Activated CD4-positive, alpha-beta T cell treated with anti-CD3 and anti-CD28 coated beads, Interleukin-2, amount 50 U/mL, for 4 hours (primary cell): Measurements from ENCODE around the gene HDAC3.

Source experiments
- DNase-seq, 2 experiments: peaks; one replicate each; pipeline ENCODE4 v3.0.0-alpha.2; 2020

The HDAC3 gene

GRCh38 chr5:141636413-141637122 is at the start of gene HDAC3, which contains the start of gene RELL2:
Gene HDAC3 (minus strand): TSS chr5:141636849. CDS start chr5:141636790, 59 bp downstream.
Gene RELL2 (plus strand): TSS chr5:141636997. CDS start chr5:141638226, 1,229 bp downstream.
- DNase-seq: peak; percentile 90 to 93

GRCh38 chr5:141685591-141685990 is 48.9 kb upstream of the HDAC3 start:
- no peak for DNase-seq

DNA sequence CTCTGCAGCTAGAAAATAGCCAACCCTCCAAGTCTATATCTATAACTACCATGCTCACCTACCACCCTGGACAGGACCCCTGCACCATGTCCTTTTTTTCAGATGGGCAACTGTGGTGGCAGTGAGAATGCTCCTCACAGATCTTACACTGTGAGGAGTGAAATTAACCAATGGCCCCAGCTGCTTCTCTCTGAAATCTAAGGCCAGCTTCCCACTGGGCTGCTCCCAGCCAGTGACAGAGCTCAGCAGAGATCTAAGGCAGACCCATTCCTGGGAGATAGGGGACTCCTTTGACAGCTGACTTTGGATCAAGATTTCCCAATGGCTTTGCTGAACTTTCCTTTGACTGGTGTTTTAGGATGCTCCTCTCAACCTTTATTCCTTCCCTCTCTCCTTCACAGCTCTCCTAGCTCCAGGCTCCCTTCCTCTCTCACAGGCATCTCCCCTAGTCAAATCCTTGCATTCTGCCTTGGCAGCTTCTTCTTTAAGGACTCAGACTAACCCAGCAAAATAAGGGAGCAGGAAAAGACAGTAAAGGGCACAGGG is 47.0 kb upstream of the HDAC3 start:
- no peak for DNase-seq

GRCh38 chr5:141681695-141682641 is 45.3 kb upstream of the HDAC3 start, which contains the start of gene ARAP3:
Gene ARAP3 (minus strand): TSS chr5:141682230. CDS start chr5:141680486, 1,744 bp downstream.
- peak in 1 of 2 experiments; percentile 25 for DNase-seq

- DNase-seq: no peak
These were observed 44.6 kb upstream of the HDAC3 start for GRCh38 chr5:141681295-141681694.

DNA sequence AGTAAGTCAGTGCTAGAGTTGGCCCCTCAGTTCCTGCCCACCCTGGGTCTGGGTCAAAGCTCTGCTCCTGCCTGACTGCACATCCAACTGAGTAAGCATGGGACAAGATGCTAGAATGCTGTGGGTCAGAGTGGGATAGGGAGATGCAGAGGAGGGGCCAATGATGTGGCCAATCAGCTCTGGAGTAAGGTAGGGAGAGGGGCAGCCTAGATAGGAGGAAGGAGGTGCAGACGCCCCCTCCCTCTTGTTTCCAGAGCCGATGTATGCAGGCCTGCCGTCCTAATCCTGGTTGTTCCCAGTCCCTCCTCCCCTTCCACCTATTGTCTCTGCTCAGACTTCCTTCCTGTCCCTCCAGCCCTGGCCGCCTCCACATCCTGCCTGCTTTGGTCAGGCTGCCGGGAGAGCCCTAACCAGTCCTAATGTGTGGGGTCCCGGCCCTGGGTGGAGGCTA is 44.1 kb upstream of the HDAC3 start:
- no peak for DNase-seq

DNA sequence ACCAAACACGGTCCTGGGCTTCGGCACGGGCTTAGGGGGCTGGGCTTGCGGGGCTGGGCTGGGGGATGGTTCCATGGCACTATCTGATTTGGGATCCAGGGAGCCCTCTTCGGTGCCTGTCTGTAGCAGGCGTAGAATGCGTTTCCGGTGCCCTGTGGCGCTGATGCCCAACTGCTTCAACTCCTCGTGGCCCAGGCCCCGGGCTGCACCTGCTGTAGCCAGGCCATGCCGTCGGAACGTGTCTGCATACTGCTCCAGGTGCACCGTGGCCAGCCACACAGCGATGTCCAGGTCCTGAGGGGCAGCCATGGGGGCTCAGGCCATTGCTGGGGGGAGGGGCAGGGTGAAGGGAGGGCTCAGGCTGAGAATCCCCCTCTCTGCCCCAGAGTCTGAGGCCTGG is 43.5 kb upstream of the HDAC3 start:
- no peak for DNase-seq

- DNase-seq: no peak
These were observed 40.8 kb upstream of the HDAC3 start for GRCh38 chr5:141677415-141677814.

DNA sequence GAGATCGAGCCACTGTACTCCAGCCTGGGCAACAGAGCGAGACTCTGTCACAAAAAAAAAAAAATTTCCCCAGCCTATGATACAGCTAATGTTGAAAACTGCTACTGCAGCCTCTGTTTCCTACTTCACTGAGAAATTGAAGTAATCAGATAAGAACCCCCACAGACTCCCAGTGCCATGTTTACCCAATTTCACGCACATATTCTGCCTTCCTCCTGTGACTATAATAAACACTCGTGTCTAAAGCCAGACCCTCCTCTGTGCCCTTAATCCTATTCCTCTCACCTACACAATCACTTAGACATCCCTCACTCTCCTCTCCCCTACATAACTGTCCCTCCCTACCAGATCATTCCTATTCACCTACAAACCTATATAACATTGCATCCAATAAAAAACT is 39.0 kb upstream of the HDAC3 start:
- no peak for DNase-seq

DNA sequence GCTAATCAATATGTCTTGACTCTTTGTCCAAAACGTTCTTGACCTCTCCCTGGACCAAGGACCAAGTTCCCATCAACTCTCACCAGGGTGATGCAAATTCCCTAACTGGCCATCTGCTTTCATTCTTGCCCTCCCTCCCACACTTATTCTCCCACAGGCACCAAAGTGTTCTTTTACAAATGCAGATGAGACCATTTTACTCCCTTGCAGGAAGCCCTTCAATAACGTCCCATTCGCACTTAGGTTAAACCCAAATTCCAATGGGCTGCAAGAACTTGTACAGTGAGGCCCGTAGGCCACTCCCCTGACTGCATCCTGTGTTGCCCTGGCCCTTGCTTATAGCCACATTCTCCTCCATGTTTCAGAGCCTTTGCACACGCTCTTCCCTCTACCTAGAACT is 38.1 kb upstream of the HDAC3 start:
- no peak for DNase-seq

DNA sequence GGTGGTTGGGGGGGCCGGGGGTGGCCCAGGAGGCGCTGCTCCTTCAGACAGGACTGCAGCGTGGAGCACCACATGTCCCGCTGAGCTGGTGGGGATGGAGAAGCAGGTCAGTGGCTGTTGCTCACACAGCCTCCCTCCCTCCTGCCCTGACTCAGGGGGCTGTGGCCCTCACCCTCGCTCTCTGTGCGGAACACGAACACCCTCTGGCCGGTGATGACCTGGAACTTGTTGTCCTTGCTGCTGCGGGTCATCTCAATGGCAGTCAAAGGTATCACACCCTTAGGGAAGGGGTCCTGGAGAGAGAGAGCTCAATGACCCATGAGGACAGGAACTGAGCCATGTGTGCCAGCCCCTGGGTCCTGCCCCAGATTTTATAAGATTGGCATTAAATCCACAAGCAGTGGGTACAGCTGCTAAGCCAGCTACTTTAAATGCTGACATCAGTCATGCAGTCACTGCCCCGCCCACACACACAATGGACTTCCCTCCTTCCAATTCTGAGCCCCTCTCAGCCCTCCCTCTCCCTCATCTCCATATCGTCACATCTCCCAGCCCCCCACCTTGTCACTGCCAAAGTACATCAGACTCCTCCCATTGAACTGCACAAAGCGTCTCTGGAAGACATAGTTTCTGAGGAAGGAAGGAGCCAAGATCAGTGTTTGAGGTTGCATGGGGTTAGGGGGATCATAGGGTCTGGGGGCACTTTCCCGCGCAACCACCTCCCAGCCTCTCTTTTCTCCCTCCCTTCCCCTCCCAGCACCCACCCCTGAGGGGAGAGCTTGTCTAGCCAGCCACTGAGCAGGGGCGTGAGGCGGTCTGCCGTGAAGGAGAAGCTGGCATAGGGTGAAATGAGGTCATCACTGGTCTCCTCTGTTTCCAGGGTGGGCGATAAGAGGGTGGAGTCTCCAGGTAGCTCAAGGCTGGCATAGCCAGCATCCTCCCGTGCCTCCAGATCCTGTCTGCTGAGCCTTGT is 36.5 kb upstream of the HDAC3 start:
- no peak for DNase-seq

- no peak for DNase-seq
These were observed 35.6 kb upstream of the HDAC3 start for GRCh38 chr5:141672071-141672840.

GRCh38 chr5:141669520-141669919 is 32.9 kb upstream of the HDAC3 start:
- no peak for DNase-seq

GRCh38 chr5:141668601-141669265 is 32.1 kb upstream of the HDAC3 start:
- no peak for DNase-seq

- no peak for DNase-seq
These were observed 29.6 kb upstream of the HDAC3 start for GRCh38 chr5:141665995-141666940.

GRCh38 chr5:141664733-141665461 is 28.2 kb upstream of the HDAC3 start:
- peak; percentile 67 to 68 for DNase-seq

- no peak for DNase-seq
These were observed 26.9 kb upstream of the HDAC3 start for GRCh38 chr5:141663506-141663905.

DNA sequence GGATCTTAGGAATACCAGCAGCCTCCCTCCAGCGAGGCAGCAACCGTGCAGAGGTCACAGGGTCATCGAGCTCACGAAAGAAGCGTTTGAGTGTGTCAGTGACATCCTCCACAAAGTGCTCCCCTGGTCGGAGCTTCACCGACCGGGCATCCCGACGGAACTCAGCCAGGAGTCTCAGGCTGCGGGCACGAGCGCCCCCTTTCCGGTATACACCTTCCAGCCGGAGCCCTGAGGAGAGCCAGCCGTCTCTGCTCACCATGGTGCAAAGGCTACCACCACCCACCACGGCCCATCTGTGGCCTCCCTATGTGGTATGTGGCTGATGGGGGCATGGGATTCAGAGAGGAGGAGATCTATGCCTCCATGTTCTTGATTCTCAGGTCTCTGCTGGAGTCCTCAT is 25.4 kb upstream of the HDAC3 start:
- no peak for DNase-seq
